HG02840 (cell line): ENCODE data around the gene MYL12B.

ENCODE experiments used
- ATAC-seq: cut with Tn5 transposase; IDR thresholded peaks from one replicate; pipeline ENCODE4 v1.9.1; 2021; ENCODE audit warnings: mild to moderate bottlenecking, moderate library complexity, moderate number of reproducible peaks; ENCODE audit not compliant: unreplicated experiment, low FRiP score

The MYL12B gene

GRCh38 chr18:3234457-3234856 is 27.5 kb upstream of the MYL12B start:
- ATAC-seq, result no peak

- no peak for ATAC-seq
These were observed 26.1 kb upstream of the MYL12B start for GRCh38 chr18:3235846-3236245.

- ATAC-seq, result no peak
These were observed 25.5 kb upstream of the MYL12B start for GRCh38 chr18:3236470-3236869.

- no peak for ATAC-seq
These were observed 23.2 kb upstream of the MYL12B start for GRCh38 chr18:3238742-3239141.

GRCh38 chr18:3245185-3245564 is 16.8 kb upstream of the MYL12B start:
- ATAC-seq, result no peak

GRCh38 chr18:3245853-3246634 is 15.9 kb upstream of the MYL12B start:
- peak; percentile 38 for ATAC-seq

GRCh38 chr18:3246635-3247239 is 15.2 kb upstream of the MYL12B start:
- ATAC-seq, result no peak

GRCh38 chr18:3247240-3248061 is 14.5 kb upstream of the MYL12B start, which contains the start of gene MYL12A:
MYL12A (plus strand) TSS chr18:3247801; CDS start chr18:3253248, 5,447 bp downstream.
- peak; percentile 86 for ATAC-seq

GRCh38 chr18:3248062-3248657 is 13.8 kb upstream of the MYL12B start:
- ATAC-seq, result no peak

GRCh38 chr18:3248658-3249359 is 13.1 kb upstream of the MYL12B start:
- ATAC-seq, result no peak

- no peak for ATAC-seq
These were observed 11.5 kb upstream of the MYL12B start for GRCh38 chr18:3250237-3251107.

GRCh38 chr18:3251249-3251962 is 10.5 kb upstream of the MYL12B start:
- ATAC-seq, result no peak

GRCh38 chr18:3251963-3252277 is 10.0 kb upstream of the MYL12B start:
- ATAC-seq, result no peak

- ATAC-seq, result no peak
These were observed 9.1 kb upstream of the MYL12B start for GRCh38 chr18:3252843-3253242.

- no peak for ATAC-seq
These were observed 7.2 kb upstream of the MYL12B start for GRCh38 chr18:3254725-3255124.

- no peak for ATAC-seq
These were observed 6.2 kb upstream of the MYL12B start for GRCh38 chr18:3255611-3256165.

GRCh38 chr18:3256693-3257626 is 5.0 kb upstream of the MYL12B start:
- ATAC-seq, result no peak
